Rectal smooth muscle tissue (tissue), 1 donor: Measurements from ENCODE around the gene EDEM2.
"Not testable (repeated sequence)": the region's sequence is repeated elsewhere in the genome, so short reads cannot be mapped to it uniquely, and the experiment has no call there.

Source experiments
- H3K27ac ChIP-seq: one replicate; pipeline ENCODE4 v1.7.0; 2013; ENCODE audit warnings: low read depth, low read length, inconsistent platforms
- H3K27me3 ChIP-seq: one replicate; pipeline ENCODE4 v1.7.0; 2013; ENCODE audit warnings: low read length; ENCODE audit not compliant: control insufficient read depth, insufficient read depth
- H3K36me3 ChIP-seq: one replicate; pipeline ENCODE4 v1.7.0; 2013; ENCODE audit warnings: low read length; ENCODE audit not compliant: control insufficient read depth, insufficient read depth
- H3K4me1 ChIP-seq: one replicate; pipeline ENCODE4 v1.7.0; 2013; ENCODE audit warnings: low read length; ENCODE audit not compliant: control insufficient read depth, insufficient read depth
- H3K4me3 ChIP-seq: one replicate; pipeline ENCODE4 v1.7.0; 2013; ENCODE audit warnings: low read length
- H3K9ac ChIP-seq: one replicate; pipeline ENCODE4 v1.7.0; 2013; ENCODE audit warnings: low read length

The EDEM2 gene

GRCh38 chr20:35165221-35166185 lies 18.4 kb upstream of the EDEM2 start:
- no peak overlapping the region for H3K27ac ChIP-seq
- no peaks in the 10 kb centered on the region for H3K36me3 ChIP-seq
- no peaks in the 10 kb centered on the region for H3K27me3 ChIP-seq
- H3K4me3 ChIP-seq, result no peak overlapping the region
- H3K9ac ChIP-seq, result no peak overlapping the region
- no peaks in the 10 kb centered on the region for H3K4me1 ChIP-seq

GRCh38 chr20:35164531-35164930 lies 17.4 kb upstream of the EDEM2 start:
- H3K4me3 ChIP-seq, H3K9ac ChIP-seq, H3K36me3 ChIP-seq, H3K4me1 ChIP-seq, H3K27ac ChIP-seq, H3K27me3 ChIP-seq: not testable (repeated sequence)

GRCh38 chr20:35160341-35160740 lies 13.2 kb upstream of the EDEM2 start:
- H3K27ac ChIP-seq, H3K27me3 ChIP-seq, H3K36me3 ChIP-seq, H3K4me3 ChIP-seq, H3K9ac ChIP-seq, H3K4me1 ChIP-seq: not testable (repeated sequence)

GRCh38 chr20:35156978-35157377 lies 9.8 kb upstream of the EDEM2 start:
- no peak overlapping the region for H3K9ac ChIP-seq
- H3K4me1 ChIP-seq, result no peaks in the 10 kb centered on the region
- no peaks in the 10 kb centered on the region for H3K36me3 ChIP-seq
- no peaks in the 10 kb centered on the region for H3K27me3 ChIP-seq
- H3K4me3 ChIP-seq, result no peak overlapping the region
- no peak overlapping the region for H3K27ac ChIP-seq

GRCh38 chr20:35155936-35156335 lies 8.8 kb upstream of the EDEM2 start:
- Histone ChIP-seq H3K4me3 (no peak overlapping the region), H3K4me1 (no peaks in the 10 kb centered on the region), H3K27me3 (no peaks in the 10 kb centered on the region), H3K36me3 (no peaks in the 10 kb centered on the region), H3K27ac (no peak overlapping the region), H3K9ac (no peak overlapping the region)

GRCh38 chr20:35151736-35152135 lies 4.6 kb upstream of the EDEM2 start:
- Histone ChIP-seq H3K4me1 (peaks cover 3% of the 10 kb centered on the region), H3K36me3 (no peaks in the 10 kb centered on the region), H3K27me3 (no peaks in the 10 kb centered on the region), H3K9ac (no peak overlapping the region), H3K27ac (no peak overlapping the region), H3K4me3 (no peak overlapping the region)

- H3K27ac ChIP-seq, result no peak overlapping the region
- H3K4me3 ChIP-seq, result no peak overlapping the region
- H3K36me3 ChIP-seq, result no peaks in the 10 kb centered on the region
- peaks cover 9% of the 10 kb centered on the region for H3K4me1 ChIP-seq
- no peaks in the 10 kb centered on the region for H3K27me3 ChIP-seq
- H3K9ac ChIP-seq, result no peak overlapping the region
Measured at GRCh38 chr20:35150846-35151579, 3.9 kb upstream of the EDEM2 start.

GRCh38 chr20:35147575-35148071 lies 487 bp upstream of the EDEM2 start:
- H3K4me3 ChIP-seq, result peak overlapping the region; percentile 96
- not testable (repeated sequence) for H3K36me3 ChIP-seq, H3K9ac ChIP-seq, H3K27me3 ChIP-seq, H3K4me1 ChIP-seq
- peak overlapping the region; percentile 84 for H3K27ac ChIP-seq

GRCh38 chr20:35146299-35146919 lies 727 bp downstream of the EDEM2 start:
- Histone ChIP-seq H3K27me3 (no peaks in the 10 kb centered on the region), H3K9ac (peak overlapping the region; percentile 82), H3K36me3 (peaks cover 4% of the 10 kb centered on the region), H3K27ac (peak overlapping the region; percentile 84), H3K4me1 (peaks cover 9% of the 10 kb centered on the region), H3K4me3 (peak overlapping the region; percentile 96)

GRCh38 chr20:35145141-35145564 lies 2.0 kb downstream of the EDEM2 start:
- no peaks in the 10 kb centered on the region for H3K27me3 ChIP-seq
- H3K9ac ChIP-seq, result no peak overlapping the region
- H3K27ac ChIP-seq, result no peak overlapping the region
- H3K36me3 ChIP-seq, result peaks cover 5% of the 10 kb centered on the region
- H3K4me1 ChIP-seq, result peaks cover 9% of the 10 kb centered on the region
- no peak overlapping the region for H3K4me3 ChIP-seq

GRCh38 chr20:35144694-35145093 lies 2.4 kb downstream of the EDEM2 start:
- Histone ChIP-seq H3K27me3 (no peaks in the 10 kb centered on the region), H3K4me1 (peaks cover 9% of the 10 kb centered on the region), H3K4me3 (no peak overlapping the region), H3K36me3 (peaks cover 7% of the 10 kb centered on the region), H3K27ac (no peak overlapping the region), H3K9ac (no peak overlapping the region)

- Histone ChIP-seq H3K27ac (no peak overlapping the region), H3K9ac (no peak overlapping the region), H3K27me3 (no peaks in the 10 kb centered on the region), H3K36me3 (peaks cover 17% of the 10 kb centered on the region), H3K4me3 (no peak overlapping the region), H3K4me1 (no peaks in the 10 kb centered on the region)
Measured at GRCh38 chr20:35135867-35136586, 11.1 kb downstream of the EDEM2 start.
